Stimulated activated CD4-positive, alpha-beta T cell treated with anti-CD3 and anti-CD28 coated beads, TNF-alpha, amount 100 ng/mL, for 1 hour (primary cell): Measurements from ENCODE around the gene SPTBN1.
"Not testable (repeated sequence)": the region's sequence is repeated elsewhere in the genome, so short reads cannot be mapped to it uniquely, and the experiment has no call there.

Source experiments
- DNase-seq, 3 donors: peaks; one replicate each; pipeline ENCODE4 v3.0.0-alpha.2; 2020; ENCODE audit warnings: low read depth in 3 of 3, low spot score in 1 of 3

The SPTBN1 gene

GRCh38 chr2:54691445-54692135 is 235.5 kb downstream of the SPTBN1 start:
- no peak for DNase-seq

- DNase-seq: no peak
These were observed 236.4 kb downstream of the SPTBN1 start for GRCh38 chr2:54692556-54692955.

GRCh38 chr2:54695378-54695777 is 239.3 kb downstream of the SPTBN1 start:
- DNase-seq: no peak

DNA sequence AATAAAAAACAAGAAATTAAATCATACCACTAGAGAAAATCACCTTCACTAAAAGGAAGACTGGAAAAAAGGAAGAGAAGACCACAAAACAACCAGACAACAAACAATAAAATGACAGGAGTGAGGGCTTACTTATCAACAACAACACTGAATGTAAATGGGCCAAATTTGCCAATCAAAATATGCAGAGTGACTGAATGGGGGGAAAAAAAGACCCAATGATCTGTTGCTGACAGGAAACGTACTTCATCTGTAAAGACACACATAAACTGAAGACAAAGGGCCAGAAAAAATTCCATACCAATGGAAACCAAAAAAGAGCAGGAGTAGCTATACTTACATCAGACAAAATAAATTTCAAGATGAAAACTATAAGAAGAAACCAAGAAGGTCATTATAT is 241.8 kb downstream of the SPTBN1 start:
- DNase-seq: no peak

- DNase-seq: not testable (repeated sequence)
These were observed 242.8 kb downstream of the SPTBN1 start for GRCh38 chr2:54698926-54699325.

GRCh38 chr2:54699665-54700064 is 243.5 kb downstream of the SPTBN1 start:
- no peak for DNase-seq

DNA sequence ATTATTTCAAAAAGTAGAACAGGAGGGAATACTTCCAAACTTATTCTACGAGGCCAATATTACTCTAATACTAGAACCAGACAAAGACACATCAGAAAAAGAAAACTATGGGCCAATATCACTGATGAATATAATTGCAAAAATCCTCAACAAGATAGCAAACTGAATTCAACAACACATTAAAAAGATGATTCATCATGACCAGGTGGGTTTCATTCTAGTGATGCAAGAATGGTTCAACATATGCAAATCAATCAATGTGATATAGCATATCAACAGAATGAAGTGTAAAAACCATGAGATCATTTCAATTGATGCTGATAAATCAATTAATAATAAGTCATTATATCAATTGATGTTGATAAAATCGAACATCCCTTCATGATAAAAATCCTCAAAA is 244.9 kb downstream of the SPTBN1 start:
- DNase-seq: no peak

DNA sequence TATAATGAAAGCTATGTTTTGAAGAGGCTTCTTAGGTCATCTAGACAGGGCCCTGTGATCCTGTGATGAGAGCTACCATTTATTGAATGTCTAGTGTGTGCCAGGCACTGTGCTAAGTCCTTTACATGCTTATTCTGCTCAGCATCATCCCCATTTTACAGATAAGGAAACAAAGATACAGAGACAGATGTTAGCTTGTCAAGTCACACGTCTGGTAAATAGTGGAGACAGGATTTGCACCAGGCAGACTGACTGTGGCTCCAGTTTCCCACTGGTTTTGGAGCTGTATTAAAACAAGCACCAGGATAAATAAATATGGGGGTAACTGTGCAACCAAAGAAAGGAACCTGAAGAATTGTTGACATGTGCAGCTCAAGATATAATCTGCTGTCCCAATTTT is 248.1 kb downstream of the SPTBN1 start:
- DNase-seq: no peak

DNA sequence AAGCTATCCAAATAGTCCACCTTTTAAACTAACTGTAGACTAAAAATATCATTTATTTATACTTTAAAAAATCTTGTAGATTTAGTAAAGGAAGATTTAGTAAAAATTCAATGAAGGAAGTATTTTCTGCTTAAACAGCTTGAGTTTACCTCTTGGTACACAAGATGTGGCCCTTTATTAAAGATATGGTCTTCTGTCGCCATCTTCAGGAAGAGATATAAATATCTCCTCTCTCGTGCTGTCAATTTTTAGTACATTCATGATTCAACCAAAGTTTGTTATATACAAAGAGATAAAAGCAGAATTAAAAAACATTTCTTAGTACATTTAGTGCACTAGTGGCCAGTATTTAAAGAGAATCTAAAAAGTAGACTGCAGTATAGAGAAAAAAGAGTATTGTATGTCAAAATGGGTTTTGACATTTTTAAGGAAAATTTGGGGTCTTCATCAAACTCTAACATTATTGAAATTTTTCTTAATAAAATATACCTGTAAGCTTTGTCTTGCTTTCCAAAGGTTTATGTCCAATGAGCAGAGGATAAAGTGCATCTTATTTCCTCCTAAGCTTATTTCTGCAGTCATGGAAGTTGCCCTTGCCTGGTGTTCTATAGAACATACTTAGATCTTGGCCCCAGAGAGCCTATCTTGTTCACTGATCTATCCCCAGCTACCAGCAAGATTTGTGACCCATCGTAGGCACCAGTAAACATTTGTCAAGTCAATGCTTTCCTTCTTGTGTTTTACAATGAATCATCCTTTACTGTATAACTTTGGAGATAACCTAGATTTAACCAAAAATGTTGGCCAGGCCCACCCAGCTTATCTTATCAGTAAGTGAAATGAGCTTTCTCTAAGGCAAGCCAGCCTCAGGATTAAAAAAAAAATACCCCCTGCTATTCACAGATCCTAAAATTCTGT is 248.8 kb downstream of the SPTBN1 start:
- no peak for DNase-seq

GRCh38 chr2:54706622-54707021 is 250.5 kb downstream of the SPTBN1 start:
- DNase-seq: no peak

- no peak for DNase-seq
These were observed 252.6 kb downstream of the SPTBN1 start for GRCh38 chr2:54708584-54709335.

GRCh38 chr2:54709336-54709809 is 253.2 kb downstream of the SPTBN1 start:
- DNase-seq: no peak

GRCh38 chr2:54710216-54710615 is 254.1 kb downstream of the SPTBN1 start:
- DNase-seq: no peak

DNA sequence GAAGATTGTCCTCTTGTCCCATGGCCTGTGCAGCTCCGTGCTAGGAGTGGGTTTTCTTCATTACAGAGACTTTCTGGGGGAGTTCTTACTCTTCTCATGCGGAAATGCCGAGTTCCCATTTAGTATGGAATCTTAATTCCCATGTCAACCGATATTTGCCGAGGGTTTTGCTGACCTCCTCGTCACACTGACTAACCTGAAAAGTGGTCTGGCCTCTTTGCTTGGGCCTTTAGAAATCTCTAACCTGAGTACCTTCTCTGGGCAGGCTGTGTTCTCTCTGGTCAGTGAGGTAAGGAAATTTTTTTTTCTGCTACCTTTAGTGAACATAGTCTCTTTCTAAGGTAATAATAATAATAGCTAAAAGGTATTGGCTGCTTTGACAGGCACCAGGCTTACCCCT is 256.4 kb downstream of the SPTBN1 start:
- no peak for DNase-seq

GRCh38 chr2:54714996-54715395 is 258.9 kb downstream of the SPTBN1 start:
- DNase-seq: no peak

- DNase-seq: no peak
These were observed 260.2 kb downstream of the SPTBN1 start for GRCh38 chr2:54716375-54716774.

- DNase-seq: no peak
These were observed 264.4 kb downstream of the SPTBN1 start for GRCh38 chr2:54720563-54720962.
